Muscle layer of duodenum (tissue), 2 donors: ENCODE measurements around the gene SDSL.

Source experiments
- H3K27ac ChIP-seq: one replicate; pipeline ENCODE4 v1.7.0; 2013; ENCODE audit warnings: mild to moderate bottlenecking, low read length
- H3K27me3 ChIP-seq: one replicate; pipeline ENCODE4 v1.7.0; 2013; ENCODE audit warnings: low read depth, mild to moderate bottlenecking, control low read depth, low read length
- H3K36me3 ChIP-seq, 2 donors: one replicate each; pipeline ENCODE4 v1.7.0; 2013; ENCODE audit warnings: low read length in 2 of 2, control low read depth in 1 of 2, mild to moderate bottlenecking in 1 of 2; ENCODE audit not compliant: insufficient read depth in 2 of 2, control insufficient read depth in 1 of 2
- H3K4me1 ChIP-seq, 2 donors: one replicate each; pipeline ENCODE4 v1.7.0; 2013; ENCODE audit warnings: low read length in 2 of 2, mild to moderate bottlenecking in 2 of 2, control low read depth in 1 of 2, moderate library complexity in 1 of 2; ENCODE audit not compliant: insufficient read depth in 2 of 2, control insufficient read depth in 1 of 2
- H3K4me3 ChIP-seq, 2 donors: one replicate each; pipeline ENCODE4 v1.7.0; 2013; ENCODE audit warnings: low read length in 2 of 2, low read depth in 1 of 2, mild to moderate bottlenecking in 1 of 2
- H3K9me3 ChIP-seq, 2 donors: one replicate each; pipeline ENCODE4 v1.7.0; 2013; ENCODE audit warnings: low read length in 2 of 2, control low read depth in 1 of 2, mild to moderate bottlenecking in 1 of 2; ENCODE audit not compliant: control insufficient read depth in 1 of 2
- donor health status: healthy.

Gene SDSL

GRCh38 chr12:113473400-113473799, 51.2 kb downstream of the SDSL start:
- no peaks in the 10 kb centered on the region for H3K36me3 ChIP-seq
- H3K4me3 ChIP-seq = no peak overlapping the region
- no peaks in the 10 kb centered on the region for H3K9me3 ChIP-seq
- H3K4me1 ChIP-seq = peaks cover 0 to 15% of the 10 kb centered on the region in 2 donors
- no peak overlapping the region for H3K27ac ChIP-seq
- H3K27me3 ChIP-seq = peaks cover 59% of the 10 kb centered on the region

- H3K27me3 ChIP-seq = peaks cover 59% of the 10 kb centered on the region
- H3K4me1 ChIP-seq = peaks cover 0 to 15% of the 10 kb centered on the region in 2 donors
- H3K4me3 ChIP-seq = no peak overlapping the region
- H3K9me3 ChIP-seq = no peaks in the 10 kb centered on the region
- H3K27ac ChIP-seq = no peak overlapping the region
- H3K36me3 ChIP-seq = no peaks in the 10 kb centered on the region
These were observed 51.8 kb downstream of the SDSL start for GRCh38 chr12:113473942-113474341.

- no peaks in the 10 kb centered on the region for H3K9me3 ChIP-seq
- H3K27ac ChIP-seq = no peak overlapping the region
- peaks cover 0 to 20% of the 10 kb centered on the region in 2 donors for H3K4me1 ChIP-seq
- no peaks in the 10 kb centered on the region for H3K36me3 ChIP-seq
- no peak overlapping the region for H3K4me3 ChIP-seq
- peaks cover 60% of the 10 kb centered on the region for H3K27me3 ChIP-seq
These were observed 52.7 kb downstream of the SDSL start for GRCh38 chr12:113474635-113475436.

- H3K27me3 ChIP-seq = peaks cover 64% of the 10 kb centered on the region
These were observed 53.4 kb downstream of the SDSL start for GRCh38 chr12:113475451-113476175.

GRCh38 chr12:113476176-113476986, 54.2 kb downstream of the SDSL start:
- no peak overlapping the region for H3K4me3 ChIP-seq
- no peaks in the 10 kb centered on the region for H3K36me3 ChIP-seq
- H3K9me3 ChIP-seq = no peaks in the 10 kb centered on the region
- no peak overlapping the region for H3K27ac ChIP-seq
- H3K27me3 ChIP-seq = peaks cover 71% of the 10 kb centered on the region
- H3K4me1 ChIP-seq = peaks cover 0 to 23% of the 10 kb centered on the region in 2 donors

More at GRCh38 chr12:113475451-113476175, 53.4 kb downstream of the SDSL start:
- H3K4me3 ChIP-seq = no peak overlapping the region
- H3K9me3 ChIP-seq = no peaks in the 10 kb centered on the region
- peaks cover 0 to 23% of the 10 kb centered on the region in 2 donors for H3K4me1 ChIP-seq
- no peaks in the 10 kb centered on the region for H3K36me3 ChIP-seq
- H3K27ac ChIP-seq = no peak overlapping the region

GRCh38 chr12:113477171-113477841, 55.1 kb downstream of the SDSL start:
- Histone ChIP-seq H3K4me1 (peaks cover 0 to 18% of the 10 kb centered on the region in 2 donors), H3K27ac (no peak overlapping the region), H3K9me3 (no peaks in the 10 kb centered on the region), H3K27me3 (peaks cover 72% of the 10 kb centered on the region), H3K36me3 (no peaks in the 10 kb centered on the region), H3K4me3 (no peak overlapping the region)

GRCh38 chr12:113477842-113478215, 55.6 kb downstream of the SDSL start:
- H3K27me3 ChIP-seq = peaks cover 70% of the 10 kb centered on the region
- no peak overlapping the region for H3K27ac ChIP-seq
- no peak overlapping the region for H3K4me3 ChIP-seq
- H3K36me3 ChIP-seq = no peaks in the 10 kb centered on the region
- no peaks in the 10 kb centered on the region for H3K9me3 ChIP-seq
- H3K4me1 ChIP-seq = peaks cover 0 to 15% of the 10 kb centered on the region in 2 donors

- Histone ChIP-seq H3K9me3 (no peaks in the 10 kb centered on the region), H3K36me3 (no peaks in the 10 kb centered on the region), H3K27ac (no peak overlapping the region), H3K4me1 (peaks cover 0 to 14% of the 10 kb centered on the region in 2 donors), H3K27me3 (peaks cover 73% of the 10 kb centered on the region), H3K4me3 (no peak overlapping the region)
These were observed 56.3 kb downstream of the SDSL start for GRCh38 chr12:113478351-113479011.

GRCh38 chr12:113479216-113479589, 57.0 kb downstream of the SDSL start:
- Histone ChIP-seq H3K36me3 (no peaks in the 10 kb centered on the region), H3K9me3 (no peaks in the 10 kb centered on the region), H3K4me1 (peaks cover 0 to 12% of the 10 kb centered on the region in 2 donors), H3K27me3 (peaks cover 70% of the 10 kb centered on the region), H3K4me3 (no peak overlapping the region), H3K27ac (no peak overlapping the region)

GRCh38 chr12:113479590-113480335, 57.6 kb downstream of the SDSL start:
- no peak overlapping the region for H3K27ac ChIP-seq
- H3K4me1 ChIP-seq = peaks cover 0 to 8% of the 10 kb centered on the region in 2 donors
- peaks cover 64% of the 10 kb centered on the region for H3K27me3 ChIP-seq
- H3K4me3 ChIP-seq = no peak overlapping the region
- no peaks in the 10 kb centered on the region for H3K36me3 ChIP-seq
- no peaks in the 10 kb centered on the region for H3K9me3 ChIP-seq
